AG08395 (cell line): ENCODE results near the gene SVOP.
"Not testable (repeated sequence)": the region's sequence is repeated elsewhere in the genome, so short reads cannot be mapped to it uniquely, and the experiment has no call there.

Experiments
- DNase-seq: peaks from one replicate; pipeline ENCODE4 v3.0.0; 2012; ENCODE audit warnings: mixed read lengths, low spot score

The SVOP gene

DNA sequence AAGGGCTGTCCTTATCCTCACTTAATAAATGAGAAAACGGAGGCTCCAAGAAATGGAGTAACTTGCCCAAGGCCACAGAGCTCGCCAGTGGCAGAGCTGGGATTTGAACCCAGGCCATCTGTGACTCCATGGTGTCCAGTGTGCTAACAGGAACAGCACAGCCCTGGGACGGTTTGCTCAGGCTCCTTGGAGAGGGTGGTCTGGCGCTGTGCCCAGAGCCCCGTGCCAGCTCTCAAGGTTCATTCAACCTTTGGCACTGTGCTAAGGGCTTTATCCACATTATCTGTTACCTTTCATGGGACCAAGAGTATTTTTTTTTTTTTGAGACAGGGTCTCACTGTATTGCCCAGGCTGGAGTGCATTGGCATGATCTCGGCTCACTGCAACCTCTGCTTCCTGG, 132.8 kb downstream of the SVOP start:
- DNase-seq = no peak

DNA sequence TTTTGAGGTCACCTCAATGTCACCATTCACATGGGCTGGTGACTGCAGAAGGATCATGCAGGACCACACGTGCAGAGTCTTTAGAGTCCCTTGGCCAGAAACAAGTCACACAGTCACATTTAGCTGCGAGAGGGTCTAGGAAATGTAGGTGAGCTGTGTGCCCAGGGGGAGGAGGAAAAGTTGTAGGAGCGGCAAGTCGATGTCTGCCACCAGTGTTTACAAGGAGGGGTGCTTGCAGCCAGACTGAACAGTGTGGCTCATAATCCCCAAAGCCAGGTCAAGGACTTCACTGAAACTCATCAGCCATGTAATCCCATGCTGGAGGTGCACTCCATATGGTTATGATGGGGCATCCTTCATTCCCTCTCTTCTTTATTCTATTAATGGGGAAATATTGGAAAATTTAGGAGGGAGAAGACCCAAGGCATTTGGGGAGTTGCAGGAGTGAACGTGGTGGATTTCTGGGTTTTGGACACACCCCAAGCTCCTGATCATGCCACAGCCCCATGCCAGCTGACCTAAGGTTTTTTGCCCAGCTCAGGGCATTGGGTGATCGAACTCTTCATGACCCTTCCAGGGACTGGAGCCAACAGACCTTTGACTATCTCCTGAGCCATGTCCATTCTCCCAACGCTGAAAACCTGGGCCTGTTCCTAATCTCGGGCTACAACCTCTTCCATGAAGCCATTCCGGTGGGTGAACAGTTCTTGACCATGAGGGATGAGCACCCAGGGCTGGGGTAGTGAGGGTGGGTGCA, 133.8 kb downstream of the SVOP start:
- DNase-seq = no peak

DNA sequence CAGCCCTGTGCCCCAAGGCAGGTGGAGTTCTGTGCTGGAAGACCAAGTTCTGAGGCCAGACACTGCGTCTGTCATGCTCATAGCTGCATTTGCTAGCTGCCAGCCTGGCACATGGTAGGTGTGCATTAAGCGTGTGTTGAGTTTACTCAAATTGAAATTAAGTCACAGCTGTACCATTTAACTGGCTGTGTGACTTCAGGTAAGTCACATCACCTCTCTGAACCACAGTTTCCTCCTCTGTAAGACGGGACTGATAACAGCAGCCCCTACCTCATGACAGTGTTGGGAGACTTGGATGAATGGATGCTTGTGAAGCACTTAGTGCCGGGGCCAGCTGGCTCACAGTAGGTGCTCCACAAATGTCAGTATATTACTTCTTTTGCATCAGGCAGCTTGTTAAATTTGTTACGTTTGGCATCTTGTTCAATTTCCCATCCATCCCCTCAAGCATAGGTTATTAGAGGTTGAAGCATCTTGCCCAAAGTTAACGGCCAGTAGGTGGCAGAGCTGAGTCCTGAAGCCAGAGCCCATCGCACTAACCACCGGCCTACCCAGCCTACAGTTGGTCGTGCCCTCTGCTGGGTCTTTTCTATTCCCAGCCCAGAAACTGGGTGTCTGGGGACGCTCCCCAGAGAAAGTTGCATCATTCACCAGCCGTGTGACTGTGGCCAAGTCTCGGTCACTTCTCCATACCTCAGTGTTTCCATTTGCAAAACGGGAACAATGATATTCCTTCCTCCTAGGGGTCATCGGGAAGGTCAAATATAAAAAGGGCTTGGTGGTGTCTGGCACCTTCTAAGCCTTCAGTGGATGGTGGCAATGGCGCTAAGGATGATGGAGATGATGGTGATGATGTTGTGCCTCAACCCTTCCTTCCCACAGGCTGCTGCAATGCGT, 136.5 kb downstream of the SVOP start:
- peak; percentile 37 for DNase-seq

DNA sequence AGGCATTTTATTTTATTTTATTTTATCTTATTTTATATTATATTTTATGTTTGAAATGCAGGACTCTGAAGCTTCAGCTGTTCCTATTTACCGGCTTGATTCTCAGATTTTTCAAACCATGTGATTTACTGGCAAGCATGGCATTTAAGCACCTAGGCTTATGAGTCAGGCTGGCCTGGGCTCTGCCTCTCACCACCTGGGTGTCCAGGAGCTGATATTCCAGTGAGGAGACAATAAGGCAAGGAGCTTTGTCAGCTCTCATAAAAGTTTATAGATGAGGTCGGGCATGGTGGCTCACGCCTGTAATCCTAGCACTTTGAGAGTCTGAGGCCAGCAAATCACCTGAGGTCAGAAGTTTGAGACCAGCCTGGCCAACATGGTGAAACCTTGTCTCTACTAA, 138.9 kb downstream of the SVOP start:
- no peak for DNase-seq

DNA sequence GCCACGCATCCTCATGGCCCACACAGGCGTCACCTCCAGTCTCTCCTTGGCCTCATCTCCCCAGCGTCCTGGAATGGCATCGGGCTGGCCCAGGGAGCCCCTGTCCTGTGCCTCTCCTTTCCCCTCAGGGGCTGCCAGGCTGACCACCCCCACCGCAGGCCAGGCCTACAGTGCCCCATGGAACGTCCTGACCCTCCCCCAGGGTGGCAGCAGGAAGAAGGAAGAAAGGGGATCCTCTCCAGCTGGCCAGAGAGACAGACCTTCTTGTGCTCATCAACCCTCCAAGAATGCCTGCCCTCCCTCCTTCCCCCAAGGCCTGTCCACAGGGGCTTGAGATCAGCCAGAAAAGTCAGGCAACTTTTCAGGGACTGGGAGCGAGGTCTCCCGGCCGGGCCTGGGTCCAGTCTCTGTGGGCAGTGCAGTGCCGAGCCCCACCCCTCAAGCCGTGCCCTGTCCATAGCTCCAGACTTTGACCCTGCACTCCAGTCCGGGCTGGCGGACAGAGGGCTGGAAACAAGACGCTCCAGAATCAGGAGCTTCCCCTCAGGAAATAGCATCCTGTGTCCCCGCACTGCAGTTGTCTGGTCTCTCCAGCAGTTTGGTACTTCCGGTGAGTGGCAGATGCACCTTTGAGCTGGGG, 141.1 kb downstream of the SVOP start, which contains the start of gene DAO:
Gene DAO (plus strand): TSS at position 478 of the 640 bp plus-strand sequence. CDS start 4,915 bp downstream, outside the sequence.
- no peak for DNase-seq

DNA sequence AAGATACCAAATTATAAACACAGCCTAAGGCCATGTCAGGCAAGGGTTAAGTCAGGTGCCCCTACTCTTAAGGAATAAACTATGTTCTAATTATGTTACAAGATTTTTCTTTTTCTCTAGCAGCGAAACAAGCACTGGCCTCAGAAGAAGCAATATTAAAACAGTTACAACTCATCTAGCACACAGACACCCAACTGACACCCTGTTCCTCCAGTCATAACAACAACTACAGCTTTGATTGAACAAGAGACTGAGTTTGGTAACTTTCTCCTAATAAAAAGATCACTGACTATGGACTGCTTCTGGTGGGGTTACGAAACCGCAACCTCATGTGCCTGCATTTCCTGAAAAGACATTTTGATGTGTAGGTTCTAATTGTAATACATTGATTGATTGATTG, 144.3 kb downstream of the SVOP start:
- no peak for DNase-seq

DNA sequence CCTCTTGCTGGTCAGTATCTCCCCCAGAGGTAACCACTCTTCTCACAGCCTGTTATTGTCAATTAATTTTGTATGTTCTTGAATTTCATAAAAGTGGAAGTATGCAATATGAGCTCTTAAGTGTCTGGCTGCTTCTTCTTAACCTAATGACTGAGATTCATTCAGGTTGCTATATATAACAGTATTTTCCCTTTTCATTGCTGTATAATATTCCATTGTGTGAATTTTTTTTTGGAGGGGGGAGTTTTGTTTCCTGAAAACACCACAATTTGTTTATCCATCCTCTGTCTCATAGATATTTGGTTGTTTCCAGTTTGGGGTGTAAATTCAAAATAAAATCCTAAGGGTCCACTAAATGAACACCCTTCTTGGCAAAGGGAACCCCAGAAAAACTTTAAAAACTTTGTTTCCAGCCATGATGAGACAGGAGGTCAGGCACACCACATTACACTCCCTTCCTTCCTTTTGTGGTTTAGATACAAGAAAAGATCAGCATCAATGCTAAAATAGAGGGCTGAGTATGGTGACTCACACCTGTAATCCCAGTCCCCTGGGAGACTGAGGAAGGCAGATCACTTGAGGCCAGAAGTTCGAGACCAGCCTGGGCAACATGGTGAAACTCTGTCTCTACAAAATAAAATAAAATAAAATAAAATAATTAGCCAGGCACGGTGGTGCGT, 145.0 kb downstream of the SVOP start:
- no peak for DNase-seq

DNA sequence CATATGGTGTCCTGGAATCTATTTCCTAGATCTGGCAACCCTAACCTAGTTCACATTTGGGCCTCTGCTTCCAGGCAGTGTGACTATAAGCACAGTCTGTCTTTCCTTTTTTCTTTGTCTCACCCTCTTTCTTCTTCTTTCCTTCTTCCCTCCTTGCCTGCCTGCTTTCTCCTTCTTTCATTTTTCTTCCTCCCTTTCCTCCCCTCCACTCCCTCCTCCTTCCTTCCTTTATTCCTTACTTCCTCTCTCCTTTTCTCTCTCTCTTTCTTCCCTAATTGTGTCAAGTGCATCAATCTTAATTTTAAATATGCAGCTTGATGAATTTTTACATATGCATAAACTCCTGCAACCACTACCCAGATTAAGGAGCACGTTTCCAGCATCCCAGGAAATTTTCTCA, 145.6 kb downstream of the SVOP start:
- DNase-seq = no peak

DNA sequence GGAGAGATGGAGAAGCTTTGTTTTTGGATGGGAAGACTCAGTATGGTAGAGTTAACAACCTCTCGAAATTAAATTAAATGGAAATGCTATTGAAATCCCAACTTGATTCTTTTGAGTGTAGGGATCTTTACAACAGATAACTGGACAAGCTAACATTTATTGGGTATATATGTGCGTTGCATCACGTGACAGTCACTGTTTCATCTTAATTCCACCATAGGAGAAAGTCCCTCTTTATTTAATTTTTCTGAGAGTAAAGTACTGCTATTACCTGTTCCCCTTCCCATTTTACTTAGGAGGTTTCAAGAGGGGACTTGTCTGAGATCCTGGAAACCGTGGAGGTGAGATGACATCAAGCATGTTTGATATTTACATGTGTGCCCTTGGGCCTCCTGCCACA, 152.1 kb downstream of the SVOP start:
- no peak for DNase-seq

DNA sequence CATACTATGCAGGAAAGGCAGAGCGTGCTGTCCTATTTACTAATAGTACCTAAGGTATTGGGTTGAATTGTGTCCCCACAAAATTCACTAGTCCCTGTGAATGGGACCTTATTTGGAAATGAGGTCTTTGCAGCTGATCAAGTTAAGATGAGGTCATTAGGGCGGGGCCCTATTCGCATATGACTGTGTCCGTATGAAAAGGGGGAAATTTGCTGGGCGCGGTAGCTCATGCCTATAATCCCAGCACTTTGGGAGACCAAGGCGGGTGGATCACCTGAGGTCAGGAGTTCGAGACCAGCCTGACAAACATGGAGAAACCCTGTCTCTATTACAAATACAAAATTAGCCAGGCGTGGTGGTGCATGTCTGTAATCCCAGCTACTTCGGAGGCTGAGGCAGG, 154.8 kb downstream of the SVOP start:
- not testable (repeated sequence) for DNase-seq

DNA sequence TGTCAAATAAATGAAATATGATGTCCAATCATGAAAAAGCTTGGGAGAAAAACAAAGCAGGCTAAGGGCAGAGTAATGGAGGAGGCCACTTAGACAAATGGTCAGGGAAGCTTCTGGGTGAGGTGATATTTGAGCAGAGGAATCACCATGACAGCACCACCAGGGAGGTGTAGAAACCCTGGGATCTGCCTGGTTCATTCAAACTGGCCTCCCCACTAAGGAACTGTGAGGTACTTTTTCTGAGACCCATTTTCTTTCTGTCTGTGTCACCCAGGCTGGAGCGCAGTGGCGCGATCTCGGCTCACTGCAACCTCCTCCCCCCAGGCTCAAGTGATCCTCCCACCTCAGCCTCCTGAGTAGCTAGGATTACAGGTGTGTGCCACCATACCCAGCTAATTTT, 155.7 kb downstream of the SVOP start:
- no peak for DNase-seq

DNA sequence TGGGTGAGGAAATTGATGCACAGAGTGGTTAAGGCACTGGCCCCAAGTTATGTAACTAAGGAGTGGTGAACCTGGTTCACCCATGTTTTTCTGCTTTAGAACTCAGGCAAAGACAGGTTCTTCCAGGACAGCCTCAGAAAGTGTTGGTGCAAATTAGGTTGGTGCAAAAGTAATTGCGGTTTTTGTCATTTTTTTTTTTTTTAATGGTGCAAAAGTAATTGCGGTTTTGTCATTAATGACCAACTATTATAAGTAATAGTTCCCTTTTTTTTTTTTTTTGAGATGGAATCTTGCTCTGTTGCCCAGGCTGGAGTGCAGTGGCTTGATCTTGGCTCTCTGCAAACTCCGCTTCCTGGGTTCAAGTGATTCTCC, 158.3 kb downstream of the SVOP start:
- no peak for DNase-seq

DNA sequence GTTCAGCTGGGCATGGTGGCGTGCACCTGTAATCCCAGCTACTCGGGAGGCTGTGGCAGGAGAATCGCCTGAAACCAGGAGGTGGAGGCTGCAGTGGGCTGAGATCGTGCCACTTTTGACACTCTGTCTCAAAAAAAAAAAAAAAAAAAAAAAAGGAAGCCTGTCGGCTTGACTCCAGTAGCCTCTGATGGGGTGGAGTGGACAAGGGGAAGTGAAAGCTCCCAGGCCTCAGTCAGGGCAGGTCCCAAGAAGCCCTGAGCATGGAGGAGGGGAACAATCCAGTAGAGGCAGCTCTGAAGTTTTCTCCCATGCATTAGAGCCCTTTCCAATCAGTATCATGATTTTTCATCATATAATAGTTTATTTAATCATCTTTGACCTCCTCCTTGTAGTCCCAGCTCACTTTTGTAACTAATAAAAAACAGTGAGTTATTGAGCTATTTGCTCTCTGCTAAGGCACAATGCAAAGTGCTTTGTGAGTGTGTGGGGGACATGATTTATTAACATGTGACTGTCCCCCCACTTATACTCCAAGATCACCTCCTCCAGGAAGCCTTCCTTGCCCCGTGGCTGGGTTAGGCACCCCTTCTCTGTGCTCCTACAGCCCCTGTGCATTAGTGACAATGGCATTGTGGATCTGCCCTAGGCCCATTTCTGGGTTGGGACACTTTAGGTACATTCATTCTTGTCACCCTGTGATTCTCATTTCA, 158.8 kb downstream of the SVOP start:
- no peak for DNase-seq

DNA sequence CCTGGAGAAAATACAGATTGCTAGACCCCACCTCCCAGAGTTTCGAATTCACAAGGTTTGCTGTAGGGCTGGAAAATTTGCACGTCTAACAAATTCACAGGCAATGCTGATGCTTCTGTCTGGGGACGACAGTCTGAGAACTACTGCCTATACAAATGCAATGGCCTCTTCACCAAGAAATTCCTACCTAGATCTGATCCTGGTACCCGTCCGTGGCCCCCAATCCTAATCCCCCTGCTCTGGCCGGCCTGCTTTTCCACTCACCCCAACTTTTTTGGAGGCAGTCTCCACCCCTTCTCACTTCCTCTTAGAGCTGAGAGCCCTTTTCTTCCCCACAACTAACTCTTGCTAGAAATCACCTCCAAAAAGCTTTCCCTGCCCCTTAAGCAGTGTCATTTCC, 160.4 kb downstream of the SVOP start:
- no peak for DNase-seq

DNA sequence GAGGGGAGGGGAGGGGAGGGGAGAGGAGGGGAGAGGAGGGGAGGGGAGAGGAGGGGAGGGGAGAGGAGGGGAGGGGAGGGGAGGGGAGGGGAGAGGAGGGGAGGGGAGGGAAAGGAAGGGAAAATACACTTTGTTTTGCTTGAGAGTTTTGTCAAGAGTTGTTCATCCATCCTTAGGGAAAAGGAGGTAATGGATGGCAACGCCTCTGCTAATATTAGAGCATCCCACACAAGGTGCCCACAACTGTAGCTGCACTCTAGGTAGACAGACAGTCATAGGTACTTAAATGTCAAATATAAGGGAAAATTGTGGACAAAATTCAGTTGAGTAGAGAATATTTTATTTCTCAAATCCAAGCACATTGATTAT, 161.0 kb downstream of the SVOP start:
- DNase-seq = no peak

DNA sequence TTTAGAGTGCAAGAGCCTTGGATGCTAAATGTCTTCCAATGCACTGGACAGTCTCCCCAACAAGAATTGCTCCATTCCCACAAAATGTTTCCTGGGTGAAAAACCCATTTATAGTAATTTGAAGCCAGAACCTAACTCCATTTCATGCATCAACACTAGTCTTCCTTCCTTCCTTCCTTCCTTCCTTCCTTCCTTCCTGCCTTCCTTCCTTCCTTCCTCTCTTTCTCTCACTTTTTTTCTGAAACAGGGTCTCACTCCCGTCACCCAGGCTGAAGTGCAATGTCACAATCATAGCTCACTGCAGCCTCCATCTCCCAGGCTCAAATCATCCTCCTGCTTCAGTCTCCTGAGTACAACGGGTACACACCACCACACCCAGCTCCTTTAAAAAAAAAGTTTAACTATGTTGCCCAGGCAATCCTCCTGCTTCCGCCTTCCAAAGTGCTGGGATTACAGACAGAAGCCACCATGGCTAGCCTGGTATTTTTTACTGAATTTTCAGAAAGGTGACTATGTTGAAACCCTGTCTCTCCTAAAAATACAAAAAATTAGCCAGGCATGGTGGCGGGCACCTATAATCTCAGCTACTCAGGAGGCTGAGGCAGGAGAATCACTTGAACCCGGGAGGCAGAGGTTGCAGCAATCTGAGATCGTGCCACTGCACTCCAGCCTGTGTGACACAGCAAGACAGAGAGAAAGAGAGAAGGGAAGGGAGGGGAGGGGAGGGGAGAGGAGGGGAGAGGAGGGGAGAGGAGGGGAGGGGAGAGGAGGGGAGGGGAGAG, 161.5 kb downstream of the SVOP start:
- DNase-seq = not testable (repeated sequence)

DNA sequence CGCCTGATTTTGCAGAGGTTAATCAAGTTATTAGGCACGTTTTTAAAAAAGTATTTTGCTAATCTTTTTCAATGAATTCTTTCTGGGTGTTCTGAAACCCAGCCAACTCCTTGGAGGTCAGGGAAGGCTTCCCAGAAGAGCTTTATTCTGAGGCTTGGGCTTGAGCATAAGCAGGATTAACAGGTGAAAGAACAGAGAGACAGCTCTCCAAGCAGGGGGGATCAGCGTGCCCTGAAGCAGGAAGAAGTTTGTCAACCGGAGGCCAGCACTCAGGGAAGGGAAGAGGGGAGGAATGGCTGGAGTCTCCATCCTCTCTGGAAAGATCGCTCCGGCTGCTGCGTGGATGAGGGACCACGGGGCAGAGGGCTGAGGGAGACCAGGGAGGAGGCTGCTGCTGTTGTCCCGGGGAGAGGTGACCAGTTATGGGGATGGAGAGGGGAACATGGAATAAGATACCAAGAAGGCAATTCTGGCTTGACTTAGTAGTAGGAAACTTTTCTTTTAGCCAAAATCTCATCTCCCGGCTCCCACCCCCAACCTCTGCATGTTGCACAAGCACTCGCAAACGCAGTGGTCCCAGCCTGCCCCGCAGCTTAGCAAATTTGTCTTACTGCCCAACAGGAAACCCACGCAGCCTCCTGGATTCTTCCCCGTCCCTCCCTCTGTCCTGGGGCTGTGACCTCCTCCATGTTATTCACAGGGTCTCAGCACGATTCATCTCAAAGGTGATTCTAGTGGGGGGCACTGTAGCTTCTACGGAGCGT, 162.4 kb downstream of the SVOP start:
- DNase-seq = no peak
